GM19025 (cell line): Measurements from ENCODE around the gene UPK2.
A peak's percentile ranks its signal among the peaks of the same experiment; 100 is the strongest.
"Not testable (repeated sequence)": the region's sequence is repeated elsewhere in the genome, so short reads cannot be mapped to it uniquely, and the experiment has no call there.

Experiments
- ATAC-seq: cut with Tn5 transposase; IDR thresholded peaks from one replicate; pipeline ENCODE4 v1.9.1; 2021; ENCODE audit warnings: mild to moderate bottlenecking, low read depth, moderate library complexity; ENCODE audit not compliant: unreplicated experiment

UPK2 gene

DNA sequence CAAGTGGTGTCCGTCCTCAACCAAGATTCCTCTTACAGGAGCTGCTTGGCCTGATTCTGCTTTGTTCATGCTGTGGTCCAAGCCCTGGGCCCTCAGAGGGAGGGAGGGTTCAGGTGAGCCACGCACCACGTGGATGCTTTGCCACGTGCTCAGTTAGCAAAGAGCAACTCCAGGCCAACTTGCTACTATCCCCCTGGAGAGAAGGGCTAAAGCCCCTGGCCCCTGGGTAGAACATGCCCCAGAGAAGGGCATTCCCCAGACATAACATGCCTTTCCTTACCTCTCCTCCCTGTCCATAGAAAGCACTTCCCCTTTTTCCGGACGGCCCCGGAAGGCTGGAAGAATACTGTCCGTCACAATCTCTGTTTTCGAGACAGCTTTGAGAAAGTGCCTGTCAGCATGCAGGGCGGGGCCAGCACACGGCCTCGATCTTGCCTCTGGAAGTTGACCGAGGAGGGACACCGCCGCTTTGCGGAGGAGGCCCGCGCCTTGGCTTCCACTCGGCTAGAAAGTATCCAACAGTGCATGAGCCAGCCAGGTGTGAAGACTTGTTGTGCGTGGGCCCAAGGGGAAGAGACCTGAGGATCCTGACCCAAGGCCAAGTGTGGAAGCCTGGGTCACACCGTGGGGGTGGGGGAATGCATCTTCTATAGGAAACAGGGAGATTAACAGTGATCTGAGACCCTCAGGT lies 24.2 kb downstream of the UPK2 start:
- no peak for ATAC-seq

DNA sequence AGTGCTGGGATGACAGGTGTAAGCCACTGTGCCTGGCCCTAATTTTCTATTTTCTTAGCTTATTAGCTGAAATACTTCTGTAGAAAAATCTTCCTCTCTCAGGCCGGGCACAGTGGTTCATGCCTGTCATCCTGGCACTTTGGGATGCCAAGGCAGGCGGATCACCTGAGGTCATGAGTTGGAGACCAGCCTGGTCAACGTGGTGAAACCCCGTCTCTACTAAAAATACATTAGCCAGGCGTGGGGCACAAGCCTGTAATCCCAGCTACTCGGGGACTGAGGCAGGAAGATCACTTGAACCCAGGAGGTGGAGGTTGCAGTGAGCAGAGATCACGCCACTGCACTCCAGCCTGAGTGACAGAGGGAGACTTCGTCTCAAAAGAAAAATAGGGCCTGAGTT lies 28.2 kb downstream of the UPK2 start:
- not testable (repeated sequence) for ATAC-seq

DNA sequence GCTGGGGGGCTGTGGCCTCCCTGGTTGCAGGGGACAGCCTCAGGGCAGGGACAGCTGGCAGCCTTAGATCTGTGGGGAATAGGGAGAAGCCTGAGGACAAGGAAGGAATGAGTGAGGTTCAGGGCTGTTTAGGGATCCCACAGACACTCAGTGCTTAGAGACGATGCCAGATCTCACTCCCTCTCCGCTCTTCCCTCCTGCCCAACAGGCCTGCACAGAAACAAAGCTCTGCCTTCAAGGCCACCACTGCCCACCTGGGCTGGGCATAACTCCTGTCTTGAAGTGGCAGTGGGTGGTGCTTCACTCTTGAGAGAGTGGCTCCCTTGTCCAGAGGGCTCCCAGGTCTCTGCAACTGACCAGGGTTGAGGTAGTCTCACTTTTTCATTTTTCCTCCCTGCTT lies 28.7 kb downstream of the UPK2 start:
- ATAC-seq: no peak

DNA sequence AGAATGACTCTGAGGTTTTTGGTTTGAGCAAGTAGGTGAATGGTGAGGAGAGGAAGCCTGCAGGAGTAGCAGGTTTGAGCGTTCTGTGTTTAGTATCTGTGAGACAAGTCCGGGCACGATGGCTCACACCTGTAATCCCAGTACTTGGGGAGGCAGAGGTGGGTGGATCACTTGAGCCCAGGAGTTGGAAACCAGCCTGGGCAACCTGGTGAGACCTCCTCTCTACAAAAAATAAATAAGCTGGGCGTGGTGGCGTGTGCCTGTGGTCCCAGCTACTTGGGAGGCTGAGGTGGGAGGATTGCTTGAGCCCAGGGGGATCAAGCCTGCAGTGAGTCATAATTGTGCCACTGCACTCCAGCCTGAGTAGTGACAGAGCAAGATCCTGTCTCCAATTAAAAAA lies 32.2 kb downstream of the UPK2 start:
- ATAC-seq: no peak

DNA sequence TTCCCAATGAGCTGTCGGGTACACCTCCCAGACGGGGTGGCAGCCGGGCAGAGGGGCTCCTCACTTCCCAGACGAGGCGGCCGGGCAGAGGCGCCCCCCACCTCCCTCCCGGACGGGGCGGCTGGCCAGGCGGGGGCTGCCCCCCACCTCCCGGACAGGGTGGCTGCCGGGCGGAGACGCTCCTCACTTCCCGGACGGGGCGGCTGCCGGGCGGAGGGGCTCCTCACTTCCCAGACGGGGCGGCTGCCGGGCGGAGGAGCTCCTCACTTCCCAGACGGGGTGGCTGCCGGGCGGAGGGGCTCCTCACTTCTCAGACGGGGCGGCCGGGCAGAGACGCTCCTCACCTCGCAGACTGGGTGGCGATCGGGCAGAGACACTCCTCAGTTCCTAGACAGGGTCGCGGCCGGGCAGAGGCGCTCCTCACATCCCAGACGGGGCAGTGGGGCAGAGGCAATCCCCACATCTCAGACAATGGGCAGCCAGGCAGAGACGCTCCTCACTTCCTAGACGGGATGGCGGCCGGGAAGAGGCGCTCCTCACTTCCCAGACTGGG lies 35.5 kb downstream of the UPK2 start:
- ATAC-seq: not testable (repeated sequence)

DNA sequence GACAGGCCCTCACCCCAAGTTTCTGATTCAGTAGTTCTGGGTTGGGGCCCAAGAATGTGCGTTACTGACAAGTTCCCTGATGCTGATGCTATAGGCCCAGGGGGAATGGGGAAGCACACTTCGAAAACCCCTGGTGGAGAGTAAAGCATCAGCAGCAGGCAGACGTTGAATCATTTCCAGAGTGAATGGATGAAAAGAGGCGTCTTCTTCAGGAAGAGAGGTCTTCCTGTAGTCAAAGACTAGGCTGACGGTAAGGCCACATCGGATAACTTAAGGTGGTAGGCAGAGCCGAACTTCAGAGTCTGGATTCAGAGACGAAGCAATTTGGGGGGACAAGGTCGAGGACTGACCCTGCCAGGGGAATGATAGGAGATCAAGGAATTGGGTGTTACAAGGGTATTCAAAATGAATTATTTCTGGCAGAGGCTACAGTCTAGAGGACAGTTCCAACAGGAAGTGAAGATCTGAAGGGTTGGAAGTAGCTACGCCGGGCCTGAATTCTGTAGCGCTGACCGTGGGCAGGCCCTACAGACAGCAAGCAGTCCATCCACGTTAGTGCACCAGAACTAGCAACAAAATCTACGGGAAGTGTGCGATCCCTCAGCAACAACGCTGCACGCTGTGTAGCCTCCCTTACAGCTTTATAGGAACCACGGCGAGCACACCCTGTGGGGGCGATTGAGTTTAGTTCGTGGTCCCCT lies 41.0 kb downstream of the UPK2 start:
- ATAC-seq: peak; percentile 14

DNA sequence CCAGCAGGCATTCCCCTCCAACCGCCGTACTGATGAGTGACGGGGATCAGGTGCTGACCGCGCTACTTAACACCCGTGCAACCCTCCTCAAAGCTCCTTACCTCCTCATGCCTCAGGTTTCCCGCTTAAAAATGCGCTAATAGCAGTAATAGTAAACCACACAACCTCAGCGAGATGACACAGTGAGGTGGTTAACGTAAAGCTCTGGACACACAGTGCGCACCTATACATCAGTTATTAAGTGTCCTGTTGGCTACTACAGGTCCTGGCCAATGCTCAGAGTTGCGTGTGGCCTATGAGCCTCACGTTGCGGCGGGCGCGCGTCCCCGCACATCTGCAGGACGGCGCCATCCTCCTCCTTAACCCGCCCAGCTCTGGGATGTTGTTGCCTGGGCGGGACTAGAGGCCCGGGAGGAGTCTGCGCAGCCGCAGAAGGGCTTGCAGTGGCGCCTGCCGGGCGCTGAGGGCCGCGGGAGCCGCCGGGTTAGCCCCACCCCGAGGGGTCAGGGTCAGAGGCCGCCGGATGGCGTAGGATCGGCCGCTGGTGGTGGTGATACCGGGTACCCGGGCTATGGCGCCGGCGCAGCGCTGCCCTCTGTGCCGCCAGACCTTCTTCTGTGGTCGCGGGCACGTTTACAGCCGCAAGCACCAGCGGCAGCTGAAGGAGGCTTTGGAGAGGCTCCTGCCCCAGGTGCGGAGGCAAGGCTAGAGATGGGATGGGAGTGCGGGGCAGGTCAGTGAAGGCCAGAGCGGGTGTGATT lies 41.7 kb downstream of the UPK2 start, which contains the start of gene CENATAC:
TSS of gene CENATAC (plus strand) at position 512 of the 761 bp plus-strand sequence. CDS start at position 572, 60 bp downstream.
- peak; percentile 91 for ATAC-seq

DNA sequence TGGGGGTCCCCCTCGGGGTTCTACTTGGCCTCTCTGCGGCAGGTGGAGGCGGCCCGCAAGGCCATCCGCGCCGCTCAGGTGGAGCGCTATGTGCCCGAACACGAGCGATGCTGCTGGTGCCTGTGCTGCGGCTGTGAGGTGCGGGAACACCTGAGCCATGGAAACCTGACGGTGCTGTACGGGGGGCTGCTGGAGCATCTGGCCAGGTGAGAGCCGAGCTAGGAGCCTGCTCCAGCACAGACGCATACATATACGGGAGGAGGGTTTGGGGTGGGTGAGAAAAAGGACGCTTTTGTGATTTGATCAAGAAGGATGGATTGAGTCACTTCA lies 42.3 kb downstream of the UPK2 start:
- ATAC-seq: no peak

DNA sequence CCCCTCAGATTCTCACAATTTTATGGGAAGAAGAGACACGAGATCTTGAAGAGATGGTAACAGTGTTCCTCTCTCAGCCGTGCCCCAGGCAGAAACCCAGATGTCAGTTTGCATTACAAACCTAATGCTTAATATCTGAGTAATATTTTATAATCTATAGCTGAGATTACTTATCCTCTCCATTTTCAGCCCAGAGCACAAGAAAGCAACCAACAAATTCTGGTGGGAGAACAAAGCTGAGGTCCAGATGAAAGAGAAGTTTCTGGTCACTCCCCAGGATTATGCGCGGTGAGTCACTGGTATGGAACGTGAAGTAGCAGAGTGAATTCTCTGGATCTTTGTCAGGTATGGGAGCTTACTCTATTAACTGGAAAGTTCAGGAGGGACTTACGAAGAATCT lies 42.7 kb downstream of the UPK2 start:
- ATAC-seq: no peak

DNA sequence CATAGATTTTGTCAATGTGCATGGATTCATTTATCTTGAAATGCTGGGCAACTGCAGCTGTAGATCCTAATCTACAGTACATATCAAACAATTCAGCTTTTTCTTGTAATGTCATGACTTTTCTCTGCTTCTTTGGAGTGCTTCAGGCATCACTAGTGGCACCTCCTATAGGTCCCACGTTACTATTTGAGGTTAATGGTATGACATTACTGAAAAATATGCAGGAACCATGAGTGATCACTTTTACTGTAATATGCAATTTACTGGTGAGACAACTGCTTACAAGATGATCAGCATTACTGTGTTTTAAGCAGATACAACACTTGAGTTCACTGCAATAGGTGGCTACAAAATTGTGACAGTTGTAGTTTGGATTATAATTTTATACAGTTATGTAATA lies 44.8 kb downstream of the UPK2 start:
- no peak for ATAC-seq

DNA sequence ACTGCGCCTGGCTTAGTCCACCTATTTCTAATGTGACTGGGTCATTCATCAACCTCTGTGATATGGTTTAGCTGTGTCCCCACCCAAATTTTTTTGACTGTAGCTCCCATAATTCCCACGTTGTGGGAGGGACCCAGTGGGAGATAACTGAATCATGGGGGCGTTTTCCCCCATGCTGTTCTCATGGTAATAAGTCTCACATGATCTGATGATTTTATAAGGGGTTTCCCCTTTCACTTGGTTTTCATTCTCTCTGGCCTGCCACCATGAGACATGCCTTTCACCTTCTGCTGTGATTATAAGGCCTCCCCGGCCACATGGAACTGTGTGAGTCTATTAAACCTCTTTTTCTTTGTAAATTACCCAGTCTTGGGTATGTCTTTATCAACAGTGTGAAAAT lies 50.6 kb downstream of the UPK2 start:
- no peak for ATAC-seq
